Spleen (tissue), 11 donors: Measurements from ENCODE around the gene SLC15A5. TPM values are rescaled to one million over a fixed set of nuclear protein-coding genes. Genes with fewer than 3 reads are reported as not detected.

Experiments
- DNase-seq: peaks from one replicate; pipeline ENCODE4 v3.0.0-alpha.2; 2020
- H3K27ac ChIP-seq, 8 donors: fragments of 200-600 bp; sonication (generic) in 7 of 8; 1 replicate in 4 of 8; 2 replicates in 4 of 8; pipeline versions ENCODE4 v1.5.0 to v1.8.0; 2016 to 2021; ENCODE audit warnings: inconsistent platforms in 4 of 8, mild to moderate bottlenecking in 4 of 8, moderate library complexity in 1 of 8
- H3K27me3 ChIP-seq, 7 donors: fragments of 200-600 bp; sonication (generic) in 6 of 7; replicated peaks in 1 of 7; 1 replicate in 4 of 7; 2 replicates in 3 of 7; pipeline versions ENCODE4 v1.5.0 to v1.8.0; 2016 to 2021; ENCODE audit warnings: inconsistent platforms in 3 of 7, mild to moderate bottlenecking in 1 of 7
- H3K36me3 ChIP-seq, 6 donors: fragments of 200-600 bp; sonication (generic) in 5 of 6; 1 replicate in 4 of 6; 2 replicates in 2 of 6; pipeline versions ENCODE4 v1.5.0 to v1.8.0; 2016 to 2021; ENCODE audit warnings: inconsistent platforms in 2 of 6
- H3K4me1 ChIP-seq, 6 donors: fragments of 200-600 bp; sonication (generic) in 5 of 6; 1 replicate in 3 of 6; 2 replicates in 3 of 6; pipeline versions ENCODE4 v1.5.0 to v1.8.0; 2016 to 2021; ENCODE audit warnings: inconsistent platforms in 3 of 6
- H3K4me3 ChIP-seq, 8 donors: fragments of 200-600 bp; sonication (generic) in 7 of 8; 1 replicate in 4 of 8; 2 replicates in 4 of 8; pipeline versions ENCODE4 v1.5.0 to v1.8.0; 2016 to 2021; ENCODE audit warnings: inconsistent platforms in 4 of 8, mild to moderate bottlenecking in 4 of 8, moderate library complexity in 2 of 8
- H3K9me3 ChIP-seq, 8 donors: fragments of 200-600 bp; sonication (generic) in 7 of 8; 1 replicate in 4 of 8; 2 replicates in 4 of 8; pipeline versions ENCODE4 v1.5.0 to v1.8.0; 2016 to 2021; ENCODE audit warnings: inconsistent platforms in 4 of 8
- CTCF ChIP-seq, 11 experiments: fragments of 200-600 bp in 7 of 11; fragments of 450-650 bp in 4 of 11; sonication (generic) in 4 of 11; IDR thresholded peaks in 8 of 11; conservative IDR thresholded peaks in 3 of 11; 1 replicate in 7 of 11; 2 replicates in 4 of 11; pipeline versions ENCODE4 v1.4.0 to v1.8.0; 2016 to 2021; ENCODE audit warnings: antibody characterized with exemption in 11 of 11, inconsistent platforms in 4 of 11, mild to moderate bottlenecking in 1 of 11
- POLR2A ChIP-seq, 3 donors: fragments of 450-650 bp; IDR thresholded peaks; one replicate each; pipeline ENCODE4 v1.5.1; 2017; ENCODE audit warnings: antibody characterized with exemption in 3 of 3, mild to moderate bottlenecking in 1 of 3
- POLR2AphosphoS5 ChIP-seq, 3 donors: sonication (generic); formaldehyde crosslinking; IDR thresholded peaks; one replicate each; pipeline ENCODE4 v1.5.1; 2017; ENCODE audit warnings: antibody characterized with exemption in 3 of 3
- whole genome bisulfite sequencing, 5 donors: extraction: QIAGEN DNeasy Blood & Tissue Kit in 3 of 5; methylation state at CpG; one replicate each; pipeline versions ENCODE4 v1.1.5 to v1.1.7; 2013 to 2018; 5-methylcytosine and 5-hydroxymethylcytosine counted together
- intact Hi-C: fragments of 100-400 bp; cut with DNase I; formaldehyde crosslinking; loops from one replicate; pipeline ENCODE4 v1.15.0; 2023; ENCODE audit warnings: low total_unique reads
- polyA plus RNA-seq, 3 donors: library from polyadenylated mRNA; stranded (reverse); fragments of 200-250 nt; gene quantifications; one replicate each; pipeline ENCODE4 v1.2.1, GENCODE V29; 2013
- total RNA-seq, 7 donors: library from RNA; depleted of rRNA in 3 of 7; stranded (reverse); fragments of >200 nt in 3 of 7; fragmentation: NEBNext Ultra II Directional in 4 of 7; extraction: Animal tissue kit (Norgen Biotek cat#: 25700) in 4 of 7; gene quantifications; one replicate each; pipeline versions ENCODE4 v1.1.0 to v1.2.1, GENCODE V29; 2016 to 2021
- donor health status: healthy with polysubstance abuse.
- donor health status: DM: no; HTN: no; CAD: no; lungs with moderate emphysema.
- donor health status: DM: no; HTN: no; CAD: no.
- donor health status: Bipolar disorder and iron deficiency.
- donor health status: healthy.
- donor health status: DM: no; HTN: no; CAD: no.
- donor health status: DM: yes; HTN: yes; CAD: no.

SLC15A5 gene
- total and polyA plus RNA-seq, 10 donors: not detected

- H3K4me1 ChIP-seq: no peaks in the 10 kb centered on the region
- no peaks in the 10 kb centered on the region for H3K9me3 ChIP-seq
- H3K4me3 ChIP-seq: no peak overlapping the region
- intact Hi-C loops: no loop called here
- no peaks in the 10 kb centered on the region for H3K27me3 ChIP-seq
- DNase-seq: no peak
- H3K27ac ChIP-seq: no peak overlapping the region
- 82 to 90% (median 86%) methylated on average over 6 of the region's 6 CpGs for WGBS, 5 donors
- no peaks in the 10 kb centered on the region for H3K36me3 ChIP-seq
- no peak for TF ChIP-seq POLR2AphosphoS5 (IDR thresholded peaks at IDR 0.05)
- TF ChIP-seq CTCF (IDR thresholded peaks at IDR 0.05 in 8 of 11, conservative IDR thresholded peaks at IDR 0.05 in 3 of 11): no peak
- TF ChIP-seq POLR2A (IDR thresholded peaks at IDR 0.05): no peak
Measured at GRCh38 chr12:16218234-16218633, 59.3 kb downstream of the SLC15A5 start.

- no peak for TF ChIP-seq POLR2A (IDR thresholded peaks at IDR 0.05)
- TF ChIP-seq POLR2AphosphoS5 (IDR thresholded peaks at IDR 0.05): no peak
- no peak for TF ChIP-seq CTCF (IDR thresholded peaks at IDR 0.05 in 8 of 11, conservative IDR thresholded peaks at IDR 0.05 in 3 of 11)
- Histone ChIP-seq H3K4me3 (no peak overlapping the region), H3K9me3 (peaks cover 0 to 4% (median 0%) of the 10 kb centered on the region in 8 donors), H3K27me3 (no peaks in the 10 kb centered on the region), H3K36me3 (no peaks in the 10 kb centered on the region), H3K27ac (no peak overlapping the region), H3K4me1 (no peaks in the 10 kb centered on the region)
- 87 to 97% (median 89%) methylated on average over 2 of the region's 2 CpGs for WGBS, 5 donors
- intact Hi-C loops: no loop called here
- DNase-seq: no peak
Measured at GRCh38 chr12:16211731-16212130, 65.8 kb downstream of the SLC15A5 start.

GRCh38 chr12:16198884-16199283, 78.6 kb downstream of the SLC15A5 start:
- peaks cover 0 to 15% (median 11%) of the 10 kb centered on the region in 8 donors for H3K9me3 ChIP-seq
- DNase-seq: no peak
- 22 to 26% (median 23%) methylated on average over 3 of the region's 3 CpGs for WGBS, 5 donors
- no peak overlapping the region for H3K27ac ChIP-seq
- H3K27me3 ChIP-seq: no peaks in the 10 kb centered on the region
- TF ChIP-seq CTCF (IDR thresholded peaks at IDR 0.05 in 8 of 11, conservative IDR thresholded peaks at IDR 0.05 in 3 of 11): no peak
- no peak for TF ChIP-seq POLR2A (IDR thresholded peaks at IDR 0.05)
- TF ChIP-seq POLR2AphosphoS5 (IDR thresholded peaks at IDR 0.05): no peak
- H3K4me3 ChIP-seq: no peak overlapping the region
- H3K36me3 ChIP-seq: no peaks in the 10 kb centered on the region
- intact Hi-C loops: no loop called here
- no peaks in the 10 kb centered on the region for H3K4me1 ChIP-seq

GRCh38 chr12:16197600-16197999, 79.9 kb downstream of the SLC15A5 start:
- WGBS, 5 donors: 50 to 90% (median 60%) methylated on average over 4 of the region's 4 CpGs
- Histone ChIP-seq H3K4me3 (no peak overlapping the region), H3K4me1 (no peaks in the 10 kb centered on the region), H3K9me3 (peaks cover 0 to 15% (median 11%) of the 10 kb centered on the region in 8 donors), H3K27ac (no peak overlapping the region), H3K27me3 (no peaks in the 10 kb centered on the region), H3K36me3 (no peaks in the 10 kb centered on the region)
- DNase-seq: no peak
- TF ChIP-seq POLR2AphosphoS5 (IDR thresholded peaks at IDR 0.05): no peak
- TF ChIP-seq POLR2A (IDR thresholded peaks at IDR 0.05): no peak
- intact Hi-C loops: no loop called here

GRCh38 chr12:16189849-16190248, 87.6 kb downstream of the SLC15A5 start:
- TF ChIP-seq POLR2AphosphoS5 (IDR thresholded peaks at IDR 0.05) (no peak), POLR2A (IDR thresholded peaks at IDR 0.05) (no peak), CTCF (IDR thresholded peaks at IDR 0.05 in 8 of 11, conservative IDR thresholded peaks at IDR 0.05 in 3 of 11) (no peak)
- no peaks in the 10 kb centered on the region for H3K27me3 ChIP-seq
- intact Hi-C loops: no loop called here
- no peak overlapping the region for H3K4me3 ChIP-seq
- H3K9me3 ChIP-seq: no peaks in the 10 kb centered on the region
- H3K4me1 ChIP-seq: no peaks in the 10 kb centered on the region
- no peak overlapping the region for H3K27ac ChIP-seq
- DNase-seq: no peak
- WGBS, 5 donors: 32 to 47% (median 46%) methylated on average over 5 of the region's 5 CpGs
- no peaks in the 10 kb centered on the region for H3K36me3 ChIP-seq
